A673 (cell line): ENCODE data around the gene TOM1L2. TPM values are rescaled to one million over a fixed set of nuclear protein-coding genes. Genes with fewer than 3 reads are reported as not detected.

Experiments
- BruUV-seq: library from RNA; stranded (reverse); fragments of 400-500 nt; replicated peaks from 2 replicates; lab custom pipeline; 2021; lab: Mats Ljungman, UMichigan
- CTCF ChIA-PET: fragments of 300-600 bp; sonication (Branson Sonifier 250); formaldehyde crosslinking; loops from one replicate; lab custom pipeline; 2022; ENCODE audit warnings: antibody characterized with exemption; lab: Charles Lee
- POLR2A ChIA-PET: fragments of 300-600 bp; sonication (Branson Sonifier 250); formaldehyde crosslinking; loops from one replicate; lab custom pipeline; 2022; ENCODE audit warnings: antibody characterized with exemption; ENCODE audit not compliant: low non-redundant PET; lab: Charles Lee
- DNase-seq: peaks from one replicate; pipeline ENCODE4 v3.0.0-alpha.2; 2015; ENCODE audit warnings: low spot score
- H3K27ac ChIP-seq: fragments of 200-600 bp; sonication (generic); 2 replicates; pipeline ENCODE4 v1.5.1; 2016; ENCODE audit warnings: mixed run types, low read depth, mild to moderate bottlenecking, mixed read lengths, antibody characterized with exemption, low read length; ENCODE audit not compliant: poor library complexity, severe bottlenecking
- H3K27me3 ChIP-seq: fragments of 200-600 bp; sonication (generic); replicated peaks from 2 replicates; pipeline ENCODE4 v1.6.1; 2017; ENCODE audit warnings: mixed run types, low read depth, mild to moderate bottlenecking, mixed read lengths, antibody characterized with exemption, low read length; ENCODE audit not compliant: insufficient read depth, poor library complexity
- H3K36me3 ChIP-seq: fragments of 200-600 bp; sonication (generic); 2 replicates; pipeline ENCODE4 v1.6.1; 2016; ENCODE audit warnings: mixed run types, mild to moderate bottlenecking, mixed read lengths, antibody characterized with exemption, low read length; ENCODE audit not compliant: insufficient read depth, poor library complexity, severe bottlenecking
- H3K4me1 ChIP-seq: fragments of 200-600 bp; sonication (generic); 2 replicates; pipeline ENCODE4 v1.6.1; 2017; ENCODE audit warnings: mixed run types, mild to moderate bottlenecking, mixed read lengths, antibody characterized with exemption, low read length; ENCODE audit not compliant: insufficient read depth, poor library complexity, severe bottlenecking
- H3K4me3 ChIP-seq: fragments of 200-600 bp; sonication (generic); 2 replicates; pipeline ENCODE4 v1.5.1; 2016; ENCODE audit warnings: low read depth, mixed run types, mild to moderate bottlenecking, mixed read lengths, low read length; ENCODE audit not compliant: poor library complexity, severe bottlenecking
- H3K9me3 ChIP-seq: fragments of 200-600 bp; sonication (generic); 2 replicates; pipeline ENCODE4 v1.6.1; 2016; ENCODE audit warnings: mixed run types, low read depth, mild to moderate bottlenecking, mixed read lengths, antibody characterized with exemption, low read length; ENCODE audit not compliant: poor library complexity, severe bottlenecking
- CTCF ChIP-seq: fragments of 300-800, 200-600 bp; sonication (generic); conservative IDR thresholded peaks from 2 replicates; pipeline ENCODE4 v1.5.1; 2017; ENCODE audit warnings: low read depth, mild to moderate bottlenecking, antibody characterized with exemption, low read length, moderate library complexity, mixed read lengths
- EZH2 ChIP-seq: fragments of 200-600 bp; sonication (generic); IDR thresholded peaks from 2 replicates; pipeline ENCODE4 v1.6.1; 2017; ENCODE audit warnings: borderline replicate concordance, low read depth, mild to moderate bottlenecking, mixed read lengths, antibody characterized with exemption, low read length; ENCODE audit not compliant: poor library complexity, severe bottlenecking
- intact Hi-C: fragments of 100-400 bp; cut with micrococcal nuclease; formaldehyde crosslinking; loops from one replicate; pipeline ENCODE4 v1.10.0; 2022; ENCODE audit not compliant: unreplicated experiment
- total RNA-seq: library from RNA; stranded (reverse); gene quantifications from 2 replicates; pipeline ENCODE4 v1.2.3, GENCODE V29; 2021

Gene TOM1L2
- total RNA-seq, 1 experiment from 2014 or later = 10.0 TPM

GRCh38 chr17:17841601-17842025 lies 130.6 kb downstream of the TOM1L2 start:
- Histone ChIP-seq H3K36me3 (no peaks in the 10 kb centered on the region), H3K27me3 (no peaks in the 10 kb centered on the region), H3K4me3 (no peak overlapping the region), H3K9me3 (no peaks in the 10 kb centered on the region), H3K4me1 (peaks cover 48% of the 10 kb centered on the region), H3K27ac (peak overlapping the region; percentile 86)
- no TSS peak for BruUV-seq
- intact Hi-C loops = no loop called here
- ChIA-PET POLR2A (interaction anchor here (0.6 kb wide), 1 partner anchor 237 kb away, joined by 3 read pairs; no protein-coding TSS in a partner anchor), CTCF (interaction anchor here (1.0 kb wide), 1 partner anchor 18 kb away, joined by 3 read pairs; no protein-coding TSS in a partner anchor)
- DNase-seq = no peak
- no peak for TF ChIP-seq EZH2
- no peak for TF ChIP-seq CTCF

GRCh38 chr17:17840751-17841591 lies 131.2 kb downstream of the TOM1L2 start:
- intact Hi-C loops = no loop called here
- peak overlapping the region; percentile 86 for H3K27ac ChIP-seq
- CTCF ChIA-PET = interaction anchor here (1.0 kb wide), 1 partner anchor 19 kb away, joined by 3 read pairs; no protein-coding TSS in a partner anchor
- H3K9me3 ChIP-seq = no peaks in the 10 kb centered on the region
- no peaks in the 10 kb centered on the region for H3K36me3 ChIP-seq
- H3K27me3 ChIP-seq = no peaks in the 10 kb centered on the region
- no TSS peak for BruUV-seq
- no peak overlapping the region for H3K4me3 ChIP-seq
- no peak for DNase-seq
- POLR2A ChIA-PET = interaction anchor here (0.6 kb wide), 1 partner anchor 102 kb away, joined by 9 read pairs; no protein-coding TSS in a partner anchor
- peaks cover 48% of the 10 kb centered on the region for H3K4me1 ChIP-seq
- TF ChIP-seq CTCF (no peak), EZH2 (no peak)

- Histone ChIP-seq H3K36me3 (peaks cover 2% of the 10 kb centered on the region), H3K4me1 (peaks cover 56% of the 10 kb centered on the region), H3K4me3 (peak overlapping the region; percentile 20), H3K9me3 (no peaks in the 10 kb centered on the region), H3K27ac (peak overlapping the region; percentile 86), H3K27me3 (no peaks in the 10 kb centered on the region)
- TF ChIP-seq EZH2 = no peak
- no peak for TF ChIP-seq CTCF
- no TSS peak for BruUV-seq
- intact Hi-C loops = no loop called here
- peak; percentile 75 for DNase-seq
- ChIA-PET CTCF (no interaction called here), POLR2A (interaction anchor here (0.6 kb wide), 1 partner anchor 103 kb away, joined by 9 read pairs; no protein-coding TSS in a partner anchor)
These were observed 132.2 kb downstream of the TOM1L2 start for GRCh38 chr17:17839791-17840707.
